Liver (tissue), 9 donors: ENCODE data around the gene UBE2L3. TPM values are rescaled to one million over a fixed set of nuclear protein-coding genes. Genes with fewer than 3 reads are reported as not detected.

Source experiments
- DNase-seq: peaks from one replicate; pipeline ENCODE4 v3.0.0-alpha.2; 2017; ENCODE audit warnings: low spot score
- H3K27ac ChIP-seq, 2 donors: one replicate each; pipeline ENCODE4 v1.7.0; 2013; ENCODE audit warnings: inconsistent platforms in 2 of 2, low read length in 2 of 2, control low read depth in 1 of 2, low read depth in 1 of 2, mild to moderate bottlenecking in 1 of 2
- H3K27me3 ChIP-seq, 4 donors: one replicate each; pipeline versions ENCODE4 v1.6.1 to v1.7.0; 2013; ENCODE audit warnings: low read length in 3 of 4, inconsistent platforms in 1 of 4, mild to moderate bottlenecking in 1 of 4, moderate library complexity in 1 of 4; ENCODE audit not compliant: control insufficient read depth in 4 of 4, insufficient read depth in 4 of 4
- H3K36me3 ChIP-seq, 4 donors: one replicate each; pipeline versions ENCODE4 v1.6.1 to v1.7.0; 2013; ENCODE audit warnings: low read length in 3 of 4, mild to moderate bottlenecking in 3 of 4, low read depth in 1 of 4, moderate library complexity in 1 of 4; ENCODE audit not compliant: control insufficient read depth in 4 of 4, insufficient read depth in 3 of 4
- H3K4me1 ChIP-seq, 4 donors: one replicate each; pipeline versions ENCODE4 v1.6.1 to v1.7.0; 2013; ENCODE audit warnings: low read length in 3 of 4, mild to moderate bottlenecking in 3 of 4, moderate library complexity in 1 of 4; ENCODE audit not compliant: control insufficient read depth in 4 of 4, insufficient read depth in 4 of 4
- H3K4me3 ChIP-seq, 3 donors: one replicate each; pipeline versions ENCODE4 v1.6.1 to v1.7.0; 2013; ENCODE audit warnings: low read length in 3 of 3, control low read depth in 1 of 3, low read depth in 1 of 3, mild to moderate bottlenecking in 1 of 3
- H3K9ac ChIP-seq, 2 donors: one replicate each; pipeline ENCODE4 v1.7.0; 2013; ENCODE audit warnings: low read length in 2 of 2, mild to moderate bottlenecking in 2 of 2, moderate library complexity in 2 of 2, control low read depth in 1 of 2, low read depth in 1 of 2
- H3K9me3 ChIP-seq, 4 donors: one replicate each; pipeline versions ENCODE4 v1.6.1 to v1.7.0; 2013; ENCODE audit warnings: low read length in 3 of 4; ENCODE audit not compliant: control insufficient read depth in 4 of 4
- ATF3 ChIP-seq: IDR thresholded peaks from 2 replicates; pipeline ENCODE4 v1.6.1; 2016; ENCODE audit warnings: antibody characterized with exemption
- FOXA1 ChIP-seq: IDR thresholded peaks from 2 replicates; pipeline ENCODE4 v1.6.1; 2016; ENCODE audit warnings: antibody characterized with exemption
- FOXA2 ChIP-seq: IDR thresholded peaks from 2 replicates; pipeline ENCODE4 v1.6.1; 2016; ENCODE audit warnings: antibody characterized with exemption
- HNF4A ChIP-seq, 2 donors: conservative IDR thresholded peaks; 2 replicates each; pipeline ENCODE4 v1.6.1; 2016; ENCODE audit warnings: antibody characterized with exemption in 2 of 2, mild to moderate bottlenecking in 2 of 2
- HNF4G ChIP-seq: IDR thresholded peaks from 2 replicates; pipeline ENCODE4 v1.6.1; 2016; ENCODE audit warnings: antibody characterized with exemption
- JUND ChIP-seq, 2 donors: IDR thresholded peaks; 2 replicates each; pipeline ENCODE4 v1.6.1; 2016; ENCODE audit warnings: antibody characterized with exemption in 2 of 2
- MAX ChIP-seq: IDR thresholded peaks from 2 replicates; pipeline ENCODE4 v1.6.1; 2016; ENCODE audit warnings: antibody characterized with exemption
- NR2F2 ChIP-seq: IDR thresholded peaks from 2 replicates; pipeline ENCODE4 v1.6.1; 2016; ENCODE audit warnings: antibody characterized with exemption
- RAD21 ChIP-seq, 2 donors: IDR thresholded peaks; 2 replicates each; pipeline ENCODE4 v1.6.1; 2016; ENCODE audit warnings: antibody characterized with exemption in 2 of 2, mild to moderate bottlenecking in 2 of 2
- REST ChIP-seq: IDR thresholded peaks from 2 replicates; pipeline ENCODE4 v1.6.1; 2016; ENCODE audit warnings: antibody characterized with exemption, mild to moderate bottlenecking
- TAF1 ChIP-seq: conservative IDR thresholded peaks from 2 replicates; pipeline ENCODE4 v1.6.1; 2016; ENCODE audit warnings: antibody characterized with exemption, mild to moderate bottlenecking
- YY1 ChIP-seq: IDR thresholded peaks from 2 replicates; pipeline ENCODE4 v1.6.1; 2016; ENCODE audit warnings: antibody characterized with exemption, mild to moderate bottlenecking
- WGBS: extraction: QIAGEN DNeasy Blood & Tissue Kit; methylation state at CpG from one replicate; pipeline ENCODE4 v1.1.7; 2013; 5-methylcytosine and 5-hydroxymethylcytosine counted together
- polyA plus RNA-seq, 2 donors: library from polyadenylated mRNA; stranded (reverse) in 1 of 2; unstranded in 1 of 2; fragments of 200-250 nt in 1 of 2; fragments of >200 nt in 1 of 2; fragmentation: Nextera tagmentation in 1 of 2; extraction: Ambion mirVana in 1 of 2; gene quantifications; one replicate each; pipeline versions ENCODE4 v1.2.1 to v1.2.3, GENCODE V29; 2013 to 2015
- total RNA-seq, 2 donors: library from RNA; depleted of rRNA; stranded (reverse); fragments of >200 nt; gene quantifications; one replicate each; pipeline ENCODE4 v1.2.3, GENCODE V29; 2014
- donor health status: healthy.
- donor health status: healthy.
- donor health status: healthy.
- donor health status: healthy.
- donor health status: healthy.

Gene UBE2L3
- total and polyA plus RNA-seq, 4 donors: 14.3 to 33.4 (median 19.8) TPM

- Histone ChIP-seq H3K4me3 (no peak within 1 kb of the TSS), H3K27me3 (no peaks in the 10 kb centered on the region), H3K4me1 (peaks cover 0 to 12% (median 8%) of the 10 kb centered on the region in 4 donors), H3K9ac (no peak within 1 kb of the TSS), H3K36me3 (peaks cover 0 to 4% (median 0%) of the 10 kb centered on the region in 4 donors), H3K27ac (no peak within 1 kb of the TSS), H3K9me3 (no peaks in the 10 kb centered on the region)
- no peak for DNase-seq
- 89% methylated on average over 27 of the region's 27 CpGs for WGBS
- no peak for TF ChIP-seq ATF3
- no peak for TF ChIP-seq RAD21 (IDR thresholded peaks at IDR 0.05)
- TF ChIP-seq REST: no peak
- TF ChIP-seq MAX: no peak
- no peak for TF ChIP-seq FOXA1
- no peak for TF ChIP-seq FOXA2
Observed at GRCh38 chr22:21632237-21632895, 64.9 kb downstream of the UBE2L3 start, which contains the start of gene CCDC116. TSS of gene CCDC116 (plus strand) at chr22:21632760. CDS start at chr22:21633182, 422 bp downstream.

GRCh38 chr22:21632931-21633330 lies 65.4 kb downstream of the UBE2L3 start:
- Histone ChIP-seq H3K4me1 (peaks cover 0 to 12% (median 8%) of the 10 kb centered on the region in 4 donors), H3K9ac (no peak overlapping the region), H3K9me3 (no peaks in the 10 kb centered on the region), H3K4me3 (no peak overlapping the region), H3K27ac (no peak overlapping the region), H3K36me3 (peaks cover 0 to 4% (median 0%) of the 10 kb centered on the region in 4 donors), H3K27me3 (no peaks in the 10 kb centered on the region)
- 98% methylated on average over 18 of the region's 18 CpGs for WGBS
- no peak for TF ChIP-seq NR2F2
- TF ChIP-seq TAF1: no peak
- no peak for TF ChIP-seq JUND (IDR thresholded peaks at IDR 0.05)
- DNase-seq: no peak

- 96% methylated on average over 4 of the region's 4 CpGs for WGBS
- Histone ChIP-seq H3K4me3 (no peak overlapping the region), H3K9ac (no peak overlapping the region), H3K9me3 (no peaks in the 10 kb centered on the region), H3K27ac (no peak overlapping the region), H3K27me3 (no peaks in the 10 kb centered on the region), H3K4me1 (peaks cover 0 to 11% (median 8%) of the 10 kb centered on the region in 4 donors), H3K36me3 (no peaks in the 10 kb centered on the region)
- TF ChIP-seq HNF4G: no peak
- no peak for TF ChIP-seq YY1
- no peak for TF ChIP-seq HNF4A (conservative IDR thresholded peaks at IDR 0.05)
- no peak for TF ChIP-seq REST
- DNase-seq: no peak
Observed at GRCh38 chr22:21633481-21633880, 66.0 kb downstream of the UBE2L3 start.
